ENCODE measurements around the gene EPHA4.

DNA sequence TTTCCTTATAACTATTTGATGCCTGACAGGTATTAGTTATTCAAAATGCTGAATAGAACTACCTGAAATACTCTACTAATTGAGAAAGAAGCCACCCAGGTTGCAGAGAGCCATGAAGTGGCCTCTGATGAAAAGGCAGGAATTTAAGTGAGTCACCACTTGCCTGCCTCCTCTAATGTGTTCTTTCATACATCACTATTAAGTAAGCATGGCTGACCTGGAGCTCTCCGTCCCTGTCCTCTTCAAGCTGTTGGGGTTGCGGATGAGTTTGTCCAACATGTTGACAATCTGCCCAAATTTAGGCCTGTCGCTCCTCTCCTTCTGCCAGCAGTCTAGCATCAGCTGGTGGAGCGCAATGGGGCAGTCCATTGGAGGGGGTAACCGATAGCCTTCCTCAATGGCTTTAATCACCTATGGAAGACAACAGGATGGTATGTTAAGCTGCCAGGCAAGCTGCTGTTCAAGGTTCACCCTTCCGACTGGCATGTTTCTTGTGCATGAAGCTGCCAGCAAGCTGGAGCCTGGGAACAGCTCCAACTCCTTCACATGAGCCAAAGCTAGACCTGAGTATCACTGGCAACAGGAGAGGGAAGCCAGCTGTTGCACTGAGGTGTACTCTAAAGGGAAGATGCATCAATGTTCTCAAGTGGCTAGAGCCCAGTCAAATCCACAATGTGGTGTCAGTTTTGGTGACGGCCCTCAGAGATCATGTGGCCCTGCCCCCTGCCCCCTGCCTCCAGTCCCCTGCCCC is 142.2 kb downstream of the EPHA4 start:
- TF ChIP-seq, protein P1, sequence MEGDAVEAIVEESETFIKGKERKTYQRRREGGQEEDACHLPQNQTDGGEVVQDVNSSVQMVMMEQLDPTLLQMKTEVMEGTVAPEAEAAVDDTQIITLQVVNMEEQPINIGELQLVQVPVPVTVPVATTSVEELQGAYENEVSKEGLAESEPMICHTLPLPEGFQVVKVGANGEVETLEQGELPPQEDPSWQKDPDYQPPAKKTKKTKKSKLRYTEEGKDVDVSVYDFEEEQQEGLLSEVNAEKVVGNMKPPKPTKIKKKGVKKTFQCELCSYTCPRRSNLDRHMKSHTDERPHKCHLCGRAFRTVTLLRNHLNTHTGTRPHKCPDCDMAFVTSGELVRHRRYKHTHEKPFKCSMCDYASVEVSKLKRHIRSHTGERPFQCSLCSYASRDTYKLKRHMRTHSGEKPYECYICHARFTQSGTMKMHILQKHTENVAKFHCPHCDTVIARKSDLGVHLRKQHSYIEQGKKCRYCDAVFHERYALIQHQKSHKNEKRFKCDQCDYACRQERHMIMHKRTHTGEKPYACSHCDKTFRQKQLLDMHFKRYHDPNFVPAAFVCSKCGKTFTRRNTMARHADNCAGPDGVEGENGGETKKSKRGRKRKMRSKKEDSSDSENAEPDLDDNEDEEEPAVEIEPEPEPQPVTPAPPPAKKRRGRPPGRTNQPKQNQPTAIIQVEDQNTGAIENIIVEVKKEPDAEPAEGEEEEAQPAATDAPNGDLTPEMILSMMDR (IDR thresholded peaks at IDR 0.05) = no peak
- TF ChIP-seq EZH2 (IDR thresholded peaks at IDR 0.05; ENCODE audit: borderline replicate concordance, insufficient read depth, low read depth, low read length, poor library complexity, severe bottlenecking) = no peak
